NCI-H146 (cell line): ENCODE measurements around the gene DNM3.
A peak's percentile ranks its signal among the peaks of the same experiment; 100 is the strongest.

Source experiments
- DNase-seq: peaks from one replicate; lab custom pipeline; 2025; lab: John Stamatoyannopoulos, UW

DNM3 gene

GRCh38 chr1:172394811-172395210, 553.5 kb downstream of the DNM3 start:
- DNase-seq: no peak

DNA sequence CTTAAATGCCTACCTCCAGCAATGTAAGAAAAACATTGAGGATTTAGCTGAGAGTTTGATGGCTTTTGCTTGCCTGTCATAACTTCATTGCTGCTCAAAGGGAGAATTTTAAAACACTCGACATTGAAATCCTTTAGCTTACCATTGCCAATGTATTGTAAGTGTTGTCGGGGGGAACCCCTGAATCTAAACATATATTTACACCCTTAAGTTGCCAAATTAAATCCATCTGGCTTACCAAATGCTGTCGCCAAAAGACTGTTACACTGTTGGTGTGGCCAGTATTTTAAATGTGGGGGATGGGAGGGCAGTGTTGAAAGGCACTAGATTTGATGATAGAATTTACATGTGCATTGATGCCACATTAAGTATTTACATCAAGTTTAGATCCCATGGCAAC, 554.3 kb downstream of the DNM3 start:
- DNase-seq: no peak

DNA sequence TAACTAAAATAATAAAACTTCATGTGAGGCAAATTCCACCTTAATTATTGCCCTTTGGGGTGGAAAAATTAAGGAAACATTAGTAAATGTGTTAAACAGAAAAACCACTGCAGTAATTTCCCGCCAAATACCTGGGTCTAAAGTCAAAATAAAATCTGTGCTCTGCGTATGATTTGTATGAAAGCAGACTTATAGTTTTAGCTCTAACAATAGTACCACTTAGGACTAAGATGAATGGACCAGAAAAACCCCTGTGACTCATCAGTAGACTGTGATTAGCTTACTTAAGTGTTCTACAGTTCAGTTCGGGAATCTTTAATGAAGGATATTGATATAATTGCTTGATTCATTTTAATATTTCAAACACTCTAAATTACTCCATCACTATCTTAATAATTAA, 555.9 kb downstream of the DNM3 start:
- DNase-seq: no peak

- no peak for DNase-seq
Measured at GRCh38 chr1:172397633-172398032, 556.3 kb downstream of the DNM3 start.

DNA sequence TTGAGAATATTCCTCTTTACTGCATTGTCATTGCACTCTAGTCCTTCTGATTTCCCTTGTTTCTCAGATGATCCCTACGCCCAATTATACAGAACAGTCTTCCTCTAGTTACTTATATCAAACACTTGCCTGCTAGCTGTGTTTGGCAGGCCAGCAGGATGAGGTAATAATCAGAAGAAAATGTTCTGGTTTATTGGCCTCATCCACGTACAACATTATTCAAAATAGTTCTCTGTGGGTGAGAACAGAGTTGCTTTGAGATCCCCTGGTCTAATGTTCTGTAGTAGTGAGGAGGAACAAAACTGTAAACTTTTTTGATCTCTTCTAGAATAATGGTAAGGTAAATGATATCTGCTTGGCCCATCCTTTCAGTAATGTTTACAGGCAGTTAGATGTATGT, 556.9 kb downstream of the DNM3 start:
- DNase-seq: no peak

DNA sequence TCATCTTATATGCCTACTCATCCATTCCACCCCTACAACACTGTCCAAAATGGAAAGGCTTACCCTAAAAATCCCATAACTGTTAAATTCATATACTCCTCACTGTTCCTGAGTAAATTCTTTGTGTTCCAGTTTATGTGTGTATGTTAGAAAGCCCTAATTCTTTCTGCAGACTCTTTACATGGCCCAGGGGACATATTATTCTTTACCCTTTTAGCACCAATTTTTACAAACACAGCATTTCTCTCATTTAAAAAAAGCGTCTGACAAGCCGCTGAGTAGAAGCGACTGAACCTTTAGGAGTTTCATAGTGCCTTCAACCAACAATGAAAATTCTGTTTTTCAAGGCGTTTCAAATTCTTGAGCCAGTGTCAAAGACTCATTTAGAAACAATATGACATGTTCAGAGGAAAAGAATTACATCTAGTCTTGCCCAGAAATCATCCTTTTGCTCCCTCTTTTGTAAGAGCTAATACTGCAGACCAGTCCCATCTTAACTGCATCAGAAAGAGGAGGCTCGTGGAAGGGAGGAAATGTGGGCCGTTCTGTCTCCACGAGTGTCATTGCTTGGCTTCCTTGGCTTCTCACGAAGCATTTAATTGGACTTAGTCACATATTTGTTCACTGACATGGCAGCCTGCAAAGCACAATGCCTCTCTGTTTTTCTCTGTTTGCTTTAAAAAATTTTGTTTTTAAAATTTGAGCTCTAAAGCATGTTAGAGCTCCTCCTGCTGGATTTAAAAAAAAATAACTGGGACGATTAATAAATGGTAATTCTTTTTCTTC, 557.9 kb downstream of the DNM3 start:
- peak; percentile 53 for DNase-seq

DNA sequence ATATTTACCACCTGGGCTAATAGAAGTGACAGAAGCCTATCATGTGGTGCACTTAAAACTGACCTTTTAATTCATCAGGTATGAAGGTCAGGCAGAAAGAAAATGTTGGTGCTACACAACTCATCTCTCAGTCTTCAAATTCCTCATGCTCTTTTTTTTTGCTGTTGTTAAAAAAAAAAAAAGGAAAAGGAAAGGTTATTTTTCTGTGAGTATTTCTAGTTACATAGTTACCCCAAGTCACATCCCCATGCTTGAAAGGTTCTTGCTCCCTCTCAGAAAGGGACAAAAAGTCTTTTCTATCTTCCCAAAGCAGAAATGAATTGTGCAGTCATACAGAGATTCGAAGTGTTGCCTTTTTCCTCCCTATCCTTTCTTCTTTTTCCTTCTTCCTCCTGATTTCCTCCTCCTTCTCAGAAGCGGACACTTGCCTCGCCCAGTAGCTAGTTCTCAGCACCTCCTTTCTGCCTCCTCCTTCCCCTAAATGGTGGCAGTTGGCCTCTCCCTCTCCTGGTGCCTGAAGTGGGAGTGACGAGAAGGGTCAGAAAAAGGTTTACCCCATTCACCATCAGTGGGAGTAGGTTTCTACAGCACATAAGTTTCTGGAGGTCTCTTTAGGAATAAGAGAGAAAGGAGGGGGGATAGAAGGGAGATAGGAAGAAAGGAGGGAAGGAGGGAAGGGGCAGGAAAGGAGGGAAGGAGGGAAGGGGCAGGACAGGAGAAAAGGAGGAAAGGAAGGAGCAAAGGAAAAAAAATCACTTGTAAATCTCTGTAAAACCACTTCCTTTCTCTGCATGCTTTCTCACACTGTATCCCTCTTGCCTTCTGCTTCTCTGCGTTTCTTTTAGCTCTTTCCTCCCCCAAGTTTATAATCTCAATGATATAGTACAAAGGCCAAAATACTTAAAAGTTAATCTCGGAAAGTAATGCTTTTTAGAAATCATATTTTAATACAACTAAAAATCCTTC, 558.7 kb downstream of the DNM3 start:
- DNase-seq: no peak

- DNase-seq: no peak
Measured at GRCh38 chr1:172400722-172401105, 559.4 kb downstream of the DNM3 start.

DNA sequence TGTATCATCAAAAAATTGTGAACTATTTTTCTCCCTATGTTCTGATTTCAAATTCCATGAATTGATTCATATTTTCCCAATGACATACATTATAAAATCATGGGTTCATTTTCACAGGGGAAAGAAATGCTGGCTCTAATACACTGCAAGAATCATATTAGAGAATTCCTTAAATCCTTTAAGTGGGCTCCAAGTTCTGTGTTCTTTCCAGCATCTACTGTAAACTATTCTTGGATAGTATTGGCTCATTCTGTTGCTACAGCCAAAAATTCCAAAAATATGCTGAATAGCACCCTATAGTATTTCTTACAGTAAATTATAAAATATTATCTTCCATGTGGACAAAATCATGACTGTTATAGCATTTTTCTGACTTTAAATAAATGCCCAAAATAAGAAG, 560.2 kb downstream of the DNM3 start:
- DNase-seq: no peak

GRCh38 chr1:172401892-172402291, 560.6 kb downstream of the DNM3 start:
- DNase-seq: peak; percentile 0

DNA sequence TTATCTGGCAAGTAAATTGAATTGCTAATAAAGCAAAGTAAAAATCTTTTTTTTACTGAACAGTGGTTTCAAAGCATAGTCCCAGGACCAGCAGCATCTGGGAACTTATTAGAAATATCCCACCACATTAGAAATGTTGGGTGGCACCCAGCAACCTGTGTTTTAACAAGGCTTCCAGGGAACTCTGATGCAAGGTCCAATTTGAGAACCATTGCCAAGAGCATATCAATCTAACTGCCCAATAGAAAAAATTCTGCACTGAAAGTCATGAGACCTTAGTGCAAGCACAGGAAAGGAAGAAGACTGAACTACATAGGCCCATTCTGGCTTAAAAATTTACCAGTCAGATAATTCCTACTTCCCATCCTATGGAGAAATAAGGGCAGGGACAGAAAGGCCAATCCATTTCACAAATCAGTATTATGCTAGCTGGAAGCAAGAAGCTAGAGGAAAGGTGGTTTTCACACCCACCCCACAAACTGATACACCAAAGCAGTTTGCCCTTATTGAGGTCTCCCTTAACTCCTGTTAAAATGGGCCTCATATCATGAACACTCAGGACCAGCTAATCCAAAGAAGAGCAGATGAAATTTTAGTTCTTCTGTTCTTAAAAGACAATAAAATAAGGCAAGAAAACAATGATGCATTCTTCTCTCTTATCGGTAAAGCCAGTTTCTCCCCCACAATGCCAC, 561.7 kb downstream of the DNM3 start:
- no peak for DNase-seq

GRCh38 chr1:172404121-172404520, 562.8 kb downstream of the DNM3 start:
- DNase-seq: no peak

DNA sequence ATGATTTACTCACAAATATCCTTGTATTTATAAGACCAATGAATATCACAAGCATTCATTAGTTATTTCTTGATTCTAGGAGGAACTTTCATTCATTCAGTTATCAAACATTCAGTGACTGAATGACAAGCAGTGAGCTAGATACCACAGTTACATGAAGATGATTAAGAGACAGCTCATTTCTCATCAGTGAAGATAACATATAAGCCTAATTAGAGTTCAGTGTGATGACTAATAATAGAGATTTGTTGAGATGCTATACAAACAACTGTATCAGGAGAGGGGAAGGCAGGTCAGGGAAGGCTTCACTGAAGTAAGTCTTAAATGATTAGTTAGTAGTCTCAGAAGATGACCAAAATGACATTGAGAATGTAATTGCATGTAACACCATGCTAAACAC, 564.6 kb downstream of the DNM3 start:
- no peak for DNase-seq

DNA sequence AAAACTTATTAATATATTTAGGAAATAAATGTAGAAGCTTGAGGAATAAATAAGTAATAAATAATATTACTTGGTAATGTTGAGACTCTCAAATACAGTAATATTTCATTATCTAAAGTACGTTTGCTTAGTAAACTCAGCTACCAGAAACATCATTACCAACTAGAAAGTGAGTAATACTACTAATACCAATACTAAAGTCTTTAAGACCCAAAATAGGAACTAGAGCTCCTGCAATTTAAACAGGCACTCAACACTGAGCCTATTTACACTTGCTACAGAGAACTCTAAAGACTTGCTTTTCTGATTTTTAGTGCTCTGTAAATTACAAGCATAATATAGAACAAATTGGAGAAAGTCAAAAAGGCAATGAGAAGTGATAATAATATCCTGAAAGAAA, 565.7 kb downstream of the DNM3 start:
- DNase-seq: no peak

GRCh38 chr1:172408958-172409357, 567.7 kb downstream of the DNM3 start:
- DNase-seq: no peak

DNA sequence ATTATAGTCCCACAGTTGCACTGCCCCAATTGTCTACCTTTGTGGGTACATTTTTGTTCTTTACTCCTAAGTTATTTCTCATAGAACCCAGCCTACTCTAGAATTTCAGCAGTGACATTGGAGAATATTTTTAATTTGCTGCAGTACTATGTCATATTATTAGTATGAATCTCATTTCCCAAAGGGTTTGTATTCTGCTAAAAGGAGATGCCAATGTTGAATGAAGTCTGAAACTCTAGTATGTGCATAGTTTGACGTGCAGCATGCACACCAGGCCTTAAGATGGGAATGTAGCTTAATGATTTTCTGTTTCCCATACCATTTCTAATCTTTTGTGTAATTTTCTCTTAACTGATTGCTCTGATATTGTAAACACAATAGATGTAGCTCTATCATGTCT, 568.7 kb downstream of the DNM3 start:
- no peak for DNase-seq

DNA sequence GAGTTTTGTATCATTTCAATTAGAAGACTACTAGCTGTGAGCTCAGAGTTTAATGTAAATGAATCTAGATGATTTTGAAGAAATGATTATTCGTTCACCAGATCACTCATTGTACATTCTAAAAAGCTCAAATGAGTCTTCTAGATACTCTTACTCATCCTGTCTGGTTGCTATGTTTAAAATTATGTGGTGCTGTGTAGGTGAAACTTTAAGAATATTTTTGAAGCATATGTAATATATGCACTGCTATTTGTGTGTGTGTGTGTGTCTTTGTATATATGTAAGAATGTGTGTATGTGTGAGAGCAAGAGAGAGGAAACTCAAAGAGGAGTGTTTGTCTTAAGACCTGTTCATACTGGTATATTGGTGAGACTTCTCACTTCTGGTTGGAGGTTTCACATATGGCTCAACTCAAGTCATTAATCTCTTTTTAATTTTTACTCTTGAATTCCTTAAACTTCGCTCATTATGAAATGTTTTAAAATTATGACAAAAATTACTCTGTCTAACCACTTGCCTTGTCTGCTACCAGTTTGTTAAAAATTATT, 570.6 kb downstream of the DNM3 start:
- no peak for DNase-seq

DNA sequence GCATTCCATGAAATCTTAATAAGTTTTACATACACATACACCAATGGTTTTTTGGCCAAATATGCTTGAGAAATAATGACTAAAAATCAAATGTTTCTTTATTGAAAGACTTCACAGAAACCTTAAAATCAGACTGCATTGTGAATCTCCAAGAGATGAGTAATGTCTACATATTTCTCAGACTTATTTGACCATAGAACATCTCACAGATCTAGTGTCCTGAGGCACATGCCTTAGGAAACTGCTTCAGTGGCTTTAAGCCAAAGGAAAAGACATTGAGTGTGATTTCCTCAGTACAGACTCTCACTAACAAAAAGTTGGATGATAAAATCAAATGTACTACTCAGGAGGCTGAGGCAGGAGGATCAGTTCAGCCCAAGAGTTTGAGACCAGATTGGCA, 573.0 kb downstream of the DNM3 start:
- DNase-seq: no peak

- DNase-seq: no peak
Measured at GRCh38 chr1:172416496-172417035, 575.3 kb downstream of the DNM3 start.

DNA sequence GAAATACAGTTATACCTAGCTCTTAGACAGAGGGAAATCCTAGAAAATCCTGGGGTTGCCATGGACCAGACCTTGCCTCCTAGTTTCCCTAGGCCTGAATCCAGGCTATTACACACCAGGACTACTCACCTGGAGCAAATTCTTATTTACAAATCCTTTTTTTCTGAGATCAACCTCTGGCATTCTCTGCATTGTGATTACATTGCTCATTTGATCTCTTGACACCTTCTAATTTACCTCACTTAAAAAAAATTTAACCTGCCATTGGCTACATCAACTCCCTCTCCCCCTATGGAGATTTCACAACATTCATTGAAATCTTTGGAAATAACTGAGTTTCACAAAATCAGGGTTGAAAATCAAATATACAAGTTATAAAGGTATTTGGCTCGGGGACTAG, 576.3 kb downstream of the DNM3 start:
- no peak for DNase-seq

DNA sequence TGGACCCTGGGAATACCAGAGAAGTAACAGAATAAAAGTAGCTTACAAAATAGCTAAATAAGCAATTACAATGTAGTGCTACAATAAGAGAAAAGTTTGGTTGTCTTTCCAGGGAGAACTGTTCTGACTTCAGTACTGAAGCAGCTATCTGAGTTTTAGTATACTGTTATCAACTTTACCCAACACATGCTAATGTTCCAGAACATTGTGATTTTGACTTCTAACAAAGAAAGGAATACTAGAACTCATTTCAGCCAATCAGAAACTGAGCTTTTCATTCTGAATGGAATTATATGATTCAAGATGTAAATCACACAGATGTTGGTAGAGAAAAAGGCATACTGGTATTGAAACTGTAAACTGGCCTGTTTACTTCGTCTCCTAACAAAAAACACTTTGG, 579.1 kb downstream of the DNM3 start, which contains the start of gene C1orf105:
C1orf105 (plus strand) TSS at position 301 of the 400 bp plus-strand sequence. CDS start 201 bp downstream, outside the sequence.
- no peak for DNase-seq
